ENCODE results near the gene ZNF200.
"Not testable (repeated sequence)": the region's sequence is repeated elsewhere in the genome, so short reads cannot be mapped to it uniquely, and the experiment has no call there.

The ZNF200 gene

GRCh38 chr16:3252967-3253366, 18.0 kb upstream of the ZNF200 start:
- DNase-seq: no peak

GRCh38 chr16:3249451-3249850, 14.5 kb upstream of the ZNF200 start:
- DNase-seq: no peak

GRCh38 chr16:3249020-3249419, 14.1 kb upstream of the ZNF200 start:
- no peak for DNase-seq

GRCh38 chr16:3248596-3248995, 13.6 kb upstream of the ZNF200 start:
- DNase-seq: no peak

GRCh38 chr16:3246876-3247275, 11.9 kb upstream of the ZNF200 start:
- no peak for DNase-seq

GRCh38 chr16:3246002-3246401, 11.0 kb upstream of the ZNF200 start:
- DNase-seq: no peak

- DNase-seq: no peak
Observed at GRCh38 chr16:3243882-3244281, 8.9 kb upstream of the ZNF200 start.

GRCh38 chr16:3242709-3243108, 7.8 kb upstream of the ZNF200 start:
- DNase-seq: peak; percentile 80 to 81

GRCh38 chr16:3241761-3242160, 6.8 kb upstream of the ZNF200 start:
- no peak for DNase-seq

- DNase-seq: peak; percentile 69 to 77
Observed at GRCh38 chr16:3235856-3236669, 1.1 kb upstream of the ZNF200 start.

GRCh38 chr16:3234543-3234856, 458 bp downstream of the ZNF200 start:
- no peak for DNase-seq

GRCh38 chr16:3223913-3224515, 10.9 kb downstream of the ZNF200 start:
- DNase-seq: no peak

GRCh38 chr16:3220839-3221238, 14.1 kb downstream of the ZNF200 start:
- no peak for DNase-seq

- DNase-seq: no peak
Observed at GRCh38 chr16:3216263-3216640, 18.7 kb downstream of the ZNF200 start.

- no peak for DNase-seq
Observed at GRCh38 chr16:3215601-3216262, 19.2 kb downstream of the ZNF200 start.

GRCh38 chr16:3214904-3215600, 19.9 kb downstream of the ZNF200 start:
- no peak for DNase-seq

- no peak for DNase-seq
Observed at GRCh38 chr16:3212567-3212966, 22.4 kb downstream of the ZNF200 start.

- no peak for DNase-seq
Observed at GRCh38 chr16:3212006-3212405, 23.0 kb downstream of the ZNF200 start.

- DNase-seq: no peak
Observed at GRCh38 chr16:3207086-3207953, 27.6 kb downstream of the ZNF200 start.

- not testable (repeated sequence) for DNase-seq
Observed at GRCh38 chr16:3205939-3206338, 29.0 kb downstream of the ZNF200 start.

GRCh38 chr16:3202903-3203539, 31.9 kb downstream of the ZNF200 start:
- DNase-seq: no peak

Data from inflammatory macrophage treated with lipopolysaccharide for 1 hour (primary cell).